Spleen (tissue), 11 donors: ENCODE data around the gene CASP2. TPM values are rescaled to one million over a fixed set of nuclear protein-coding genes. Genes with fewer than 3 reads are reported as not detected.
A peak's percentile ranks its signal among the peaks of the same experiment; 100 is the strongest.

Experiments
- DNase-seq: peaks from one replicate; pipeline ENCODE4 v3.0.0-alpha.2; 2020
- H3K27ac ChIP-seq, 8 donors: fragments of 200-600 bp; sonication (generic) in 7 of 8; 1 replicate in 4 of 8; 2 replicates in 4 of 8; pipeline versions ENCODE4 v1.5.0 to v1.8.0; 2016 to 2021; ENCODE audit warnings: inconsistent platforms in 4 of 8, mild to moderate bottlenecking in 4 of 8, moderate library complexity in 1 of 8
- H3K27me3 ChIP-seq, 7 donors: fragments of 200-600 bp; sonication (generic) in 6 of 7; replicated peaks in 1 of 7; 1 replicate in 4 of 7; 2 replicates in 3 of 7; pipeline versions ENCODE4 v1.5.0 to v1.8.0; 2016 to 2021; ENCODE audit warnings: inconsistent platforms in 3 of 7, mild to moderate bottlenecking in 1 of 7
- H3K36me3 ChIP-seq, 6 donors: fragments of 200-600 bp; sonication (generic) in 5 of 6; 1 replicate in 4 of 6; 2 replicates in 2 of 6; pipeline versions ENCODE4 v1.5.0 to v1.8.0; 2016 to 2021; ENCODE audit warnings: inconsistent platforms in 2 of 6
- H3K4me1 ChIP-seq, 6 donors: fragments of 200-600 bp; sonication (generic) in 5 of 6; 1 replicate in 3 of 6; 2 replicates in 3 of 6; pipeline versions ENCODE4 v1.5.0 to v1.8.0; 2016 to 2021; ENCODE audit warnings: inconsistent platforms in 3 of 6
- H3K4me3 ChIP-seq, 8 donors: fragments of 200-600 bp; sonication (generic) in 7 of 8; 1 replicate in 4 of 8; 2 replicates in 4 of 8; pipeline versions ENCODE4 v1.5.0 to v1.8.0; 2016 to 2021; ENCODE audit warnings: inconsistent platforms in 4 of 8, mild to moderate bottlenecking in 4 of 8, moderate library complexity in 2 of 8
- H3K9me3 ChIP-seq, 8 donors: fragments of 200-600 bp; sonication (generic) in 7 of 8; 1 replicate in 4 of 8; 2 replicates in 4 of 8; pipeline versions ENCODE4 v1.5.0 to v1.8.0; 2016 to 2021; ENCODE audit warnings: inconsistent platforms in 4 of 8
- CTCF ChIP-seq, 11 experiments: fragments of 200-600 bp in 7 of 11; fragments of 450-650 bp in 4 of 11; sonication (generic) in 4 of 11; IDR thresholded peaks in 8 of 11; conservative IDR thresholded peaks in 3 of 11; 1 replicate in 7 of 11; 2 replicates in 4 of 11; pipeline versions ENCODE4 v1.4.0 to v1.8.0; 2016 to 2021; ENCODE audit warnings: antibody characterized with exemption in 11 of 11, inconsistent platforms in 4 of 11, mild to moderate bottlenecking in 1 of 11
- POLR2A ChIP-seq, 3 donors: fragments of 450-650 bp; IDR thresholded peaks; one replicate each; pipeline ENCODE4 v1.5.1; 2017; ENCODE audit warnings: antibody characterized with exemption in 3 of 3, mild to moderate bottlenecking in 1 of 3
- POLR2AphosphoS5 ChIP-seq, 3 donors: sonication (generic); formaldehyde crosslinking; IDR thresholded peaks; one replicate each; pipeline ENCODE4 v1.5.1; 2017; ENCODE audit warnings: antibody characterized with exemption in 3 of 3
- WGBS, 5 donors: extraction: QIAGEN DNeasy Blood & Tissue Kit in 3 of 5; methylation state at CpG; one replicate each; pipeline versions ENCODE4 v1.1.5 to v1.1.7; 2013 to 2018; 5-methylcytosine and 5-hydroxymethylcytosine counted together
- intact Hi-C: fragments of 100-400 bp; cut with DNase I; formaldehyde crosslinking; loops from one replicate; pipeline ENCODE4 v1.15.0; 2023; ENCODE audit warnings: low total_unique reads
- polyA plus RNA-seq, 3 donors: library from polyadenylated mRNA; stranded (reverse); fragments of 200-250 nt; gene quantifications; one replicate each; pipeline ENCODE4 v1.2.1, GENCODE V29; 2013
- total RNA-seq, 7 donors: library from RNA; depleted of rRNA in 3 of 7; stranded (reverse); fragments of >200 nt in 3 of 7; fragmentation: NEBNext Ultra II Directional in 4 of 7; extraction: Animal tissue kit (Norgen Biotek cat#: 25700) in 4 of 7; gene quantifications; one replicate each; pipeline versions ENCODE4 v1.1.0 to v1.2.1, GENCODE V29; 2016 to 2021
- donor health status: healthy with polysubstance abuse.
- donor health status: DM: no; HTN: no; CAD: no; lungs with moderate emphysema.
- donor health status: DM: no; HTN: no; CAD: no.
- donor health status: Bipolar disorder and iron deficiency.
- donor health status: healthy.
- donor health status: DM: no; HTN: no; CAD: no.
- donor health status: DM: yes; HTN: yes; CAD: no.

The CASP2 gene
- total and polyA plus RNA-seq, 10 donors = 9.9 to 51.0 (median 34.4) TPM

- DNase-seq = no peak
- 73 to 87% (median 78%) methylated on average over 5 of the region's 5 CpGs for WGBS, 5 donors
- intact Hi-C loops = loop anchor here (10.0 kb wide), 1 partner anchor 89 kb away; the partner anchor contains the start of gene EPHA1
- H3K4me3 ChIP-seq = no peak within 1 kb of the TSS
- H3K36me3 ChIP-seq = no peaks in the 10 kb centered on the region
- no peaks in the 10 kb centered on the region for H3K9me3 ChIP-seq
- TF ChIP-seq POLR2AphosphoS5 (IDR thresholded peaks at IDR 0.05) (no peak), POLR2A (IDR thresholded peaks at IDR 0.05) (no peak), CTCF (IDR thresholded peaks at IDR 0.05 in 8 of 11, conservative IDR thresholded peaks at IDR 0.05 in 3 of 11) (no peak)
- H3K4me1 ChIP-seq = peaks cover 0 to 19% (median 0%) of the 10 kb centered on the region in 6 donors
- no peaks in the 10 kb centered on the region for H3K27me3 ChIP-seq
- no peak within 1 kb of the TSS for H3K27ac ChIP-seq
Measured at GRCh38 chr7:143315776-143316175, 27.6 kb downstream of the CASP2 start, which contains the start of gene CLCN1. Gene CLCN1, plus strand, starts transcription at chr7:143316111. Its CDS starts 102 bp downstream, at chr7:143316213.

GRCh38 chr7:143316492-143316891 is 28.3 kb downstream of the CASP2 start:
- 55 to 86% (median 71%) methylated on average over 4 of the region's 4 CpGs for WGBS, 5 donors
- no peak for TF ChIP-seq CTCF (IDR thresholded peaks at IDR 0.05 in 8 of 11, conservative IDR thresholded peaks at IDR 0.05 in 3 of 11)
- TF ChIP-seq POLR2A (IDR thresholded peaks at IDR 0.05) = no peak
- TF ChIP-seq POLR2AphosphoS5 (IDR thresholded peaks at IDR 0.05) = no peak
- intact Hi-C loops = loop anchor here (10.0 kb wide), 1 partner anchor 88 kb away; the partner anchor contains the start of gene EPHA1

GRCh38 chr7:143318661-143319060 is 30.5 kb downstream of the CASP2 start:
- H3K36me3 ChIP-seq = no peaks in the 10 kb centered on the region
- H3K27ac ChIP-seq = peak overlapping the region in 1 of 8 donors; percentile 9
- no peaks in the 10 kb centered on the region for H3K27me3 ChIP-seq
- no peak overlapping the region for H3K4me3 ChIP-seq
- no peak for DNase-seq
- H3K9me3 ChIP-seq = no peaks in the 10 kb centered on the region
- 66 to 79% (median 69%) methylated on average over 5 of the region's 5 CpGs for WGBS, 5 donors
- peaks cover 0 to 35% (median 5%) of the 10 kb centered on the region in 6 donors for H3K4me1 ChIP-seq
- intact Hi-C loops = loop anchor here (10.0 kb wide), 1 partner anchor 86 kb away; the partner anchor contains the start of gene EPHA1
- peak in 1 of 11 experiments; percentile 22 for TF ChIP-seq CTCF (IDR thresholded peaks at IDR 0.05 in 8 of 11, conservative IDR thresholded peaks at IDR 0.05 in 3 of 11)
- TF ChIP-seq POLR2AphosphoS5 (IDR thresholded peaks at IDR 0.05) = peak in 1 of 3 donors; percentile 45
- TF ChIP-seq POLR2A (IDR thresholded peaks at IDR 0.05) = no peak

More at GRCh38 chr7:143316492-143316891, 28.3 kb downstream of the CASP2 start:
- no peak overlapping the region for H3K27ac ChIP-seq
- H3K4me3 ChIP-seq = no peak overlapping the region
- no peaks in the 10 kb centered on the region for H3K27me3 ChIP-seq
- no peaks in the 10 kb centered on the region for H3K9me3 ChIP-seq
- H3K4me1 ChIP-seq = peaks cover 0 to 17% (median 0%) of the 10 kb centered on the region in 6 donors
- no peak for DNase-seq
- no peaks in the 10 kb centered on the region for H3K36me3 ChIP-seq

- intact Hi-C loops = no loop called here
- DNase-seq = no peak
- H3K4me3 ChIP-seq = no peak overlapping the region
- 77 to 83% (median 80%) methylated on average over 8 to 9 of the region's 9 CpGs for WGBS, 5 donors
- TF ChIP-seq POLR2A (IDR thresholded peaks at IDR 0.05) (no peak), POLR2AphosphoS5 (IDR thresholded peaks at IDR 0.05) (no peak), CTCF (IDR thresholded peaks at IDR 0.05 in 8 of 11, conservative IDR thresholded peaks at IDR 0.05 in 3 of 11) (no peak)
- peaks cover 0 to 40% (median 10%) of the 10 kb centered on the region in 6 donors for H3K4me1 ChIP-seq
- no peaks in the 10 kb centered on the region for H3K36me3 ChIP-seq
- H3K27ac ChIP-seq = no peak overlapping the region
- H3K27me3 ChIP-seq = no peaks in the 10 kb centered on the region
- H3K9me3 ChIP-seq = no peaks in the 10 kb centered on the region
Measured at GRCh38 chr7:143320620-143321019, 32.5 kb downstream of the CASP2 start.
